ENCODE measurements around the gene GTPBP4.

DNA sequence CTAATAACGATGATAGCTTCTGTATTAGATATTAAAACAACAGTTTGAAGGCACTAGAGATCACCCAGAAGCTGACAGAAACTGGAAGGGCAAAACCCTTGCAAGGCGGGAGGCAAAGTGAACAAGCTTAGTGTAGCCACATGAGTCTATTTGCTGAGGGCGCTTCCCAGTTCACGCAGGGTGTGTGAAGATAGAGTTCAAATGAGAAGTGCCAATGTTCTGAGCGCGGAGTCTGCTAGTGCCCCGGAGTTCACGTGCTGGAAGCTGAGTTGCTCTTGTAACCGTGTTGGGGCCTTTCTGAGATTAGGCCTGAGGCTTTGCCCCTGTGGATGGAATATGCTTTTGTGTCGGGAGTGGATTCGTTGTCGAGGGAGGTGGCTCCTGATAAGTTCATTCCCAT is 16.6 kb upstream of the GTPBP4 start:
- TF ChIP-seq POLR2A (IDR thresholded peaks at IDR 0.05) (no peak), POLR2AphosphoS5 (IDR thresholded peaks at IDR 0.05) (no peak)
- TF ChIP-seq, protein P1, sequence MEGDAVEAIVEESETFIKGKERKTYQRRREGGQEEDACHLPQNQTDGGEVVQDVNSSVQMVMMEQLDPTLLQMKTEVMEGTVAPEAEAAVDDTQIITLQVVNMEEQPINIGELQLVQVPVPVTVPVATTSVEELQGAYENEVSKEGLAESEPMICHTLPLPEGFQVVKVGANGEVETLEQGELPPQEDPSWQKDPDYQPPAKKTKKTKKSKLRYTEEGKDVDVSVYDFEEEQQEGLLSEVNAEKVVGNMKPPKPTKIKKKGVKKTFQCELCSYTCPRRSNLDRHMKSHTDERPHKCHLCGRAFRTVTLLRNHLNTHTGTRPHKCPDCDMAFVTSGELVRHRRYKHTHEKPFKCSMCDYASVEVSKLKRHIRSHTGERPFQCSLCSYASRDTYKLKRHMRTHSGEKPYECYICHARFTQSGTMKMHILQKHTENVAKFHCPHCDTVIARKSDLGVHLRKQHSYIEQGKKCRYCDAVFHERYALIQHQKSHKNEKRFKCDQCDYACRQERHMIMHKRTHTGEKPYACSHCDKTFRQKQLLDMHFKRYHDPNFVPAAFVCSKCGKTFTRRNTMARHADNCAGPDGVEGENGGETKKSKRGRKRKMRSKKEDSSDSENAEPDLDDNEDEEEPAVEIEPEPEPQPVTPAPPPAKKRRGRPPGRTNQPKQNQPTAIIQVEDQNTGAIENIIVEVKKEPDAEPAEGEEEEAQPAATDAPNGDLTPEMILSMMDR (IDR thresholded peaks at IDR 0.05 in 8 of 11, conservative IDR thresholded peaks at IDR 0.05 in 3 of 11) = no peak

All from spleen (tissue), 7 donors.